ENCODE results near the gene RNF31. TPM values are rescaled to one million over a fixed set of nuclear protein-coding genes. Genes with fewer than 3 reads are reported as not detected.

Gene RNF31
- total and polyA plus RNA-seq, 2 of the 13 experiments (the other 11 are each of a cell fraction or from before 2014, with no cell fraction given) = 48.2 to 86.8 TPM

DNA sequence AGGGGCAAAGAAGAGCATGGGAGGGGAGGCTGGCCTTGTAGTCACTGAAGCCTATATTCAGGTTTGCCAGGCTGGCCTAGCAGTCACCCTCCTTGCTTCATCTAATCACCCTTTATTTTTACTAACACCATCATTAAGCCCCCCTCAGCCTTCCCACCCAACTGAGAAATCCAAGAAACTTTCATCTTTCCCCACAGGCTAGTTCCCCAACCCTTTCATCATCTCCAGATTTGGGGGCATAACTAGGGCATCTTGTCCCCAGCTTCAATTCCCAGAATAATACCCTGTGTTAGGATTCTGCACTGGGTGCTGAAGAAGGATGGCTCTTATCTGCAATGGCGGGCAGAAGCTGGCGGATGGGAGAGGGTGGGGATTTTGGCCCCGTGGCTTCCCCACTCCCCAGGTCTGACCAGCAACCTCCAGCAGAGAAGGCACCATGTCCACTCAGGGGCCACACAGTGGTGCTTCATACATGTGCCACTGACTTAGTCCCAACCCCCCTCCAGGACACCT lies 46.3 kb upstream of the RNF31 start (continued):
- TF ChIP-seq, protein P1, sequence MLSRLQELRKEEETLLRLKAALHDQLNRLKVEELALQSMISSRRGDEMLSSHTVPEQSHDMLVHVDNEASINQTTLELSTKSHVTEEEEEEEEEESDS (CRISPR knock-in tag; IDR thresholded peaks at IDR 0.05; ENCODE audit: borderline replicate concordance) = peak; percentile 8; the same call in 1 of the 2 replicates
- TF ChIP-seq ZNF546 (CRISPR knock-in tag; conservative IDR thresholded peaks at IDR 0.05) = no peak
- TF ChIP-seq ZNF781 (CRISPR knock-in tag; IDR thresholded peaks at IDR 0.05; ENCODE audit: borderline replicate concordance, not compliant biosample characterization) = peak; percentile 31
- TF ChIP-seq, protein P2, sequence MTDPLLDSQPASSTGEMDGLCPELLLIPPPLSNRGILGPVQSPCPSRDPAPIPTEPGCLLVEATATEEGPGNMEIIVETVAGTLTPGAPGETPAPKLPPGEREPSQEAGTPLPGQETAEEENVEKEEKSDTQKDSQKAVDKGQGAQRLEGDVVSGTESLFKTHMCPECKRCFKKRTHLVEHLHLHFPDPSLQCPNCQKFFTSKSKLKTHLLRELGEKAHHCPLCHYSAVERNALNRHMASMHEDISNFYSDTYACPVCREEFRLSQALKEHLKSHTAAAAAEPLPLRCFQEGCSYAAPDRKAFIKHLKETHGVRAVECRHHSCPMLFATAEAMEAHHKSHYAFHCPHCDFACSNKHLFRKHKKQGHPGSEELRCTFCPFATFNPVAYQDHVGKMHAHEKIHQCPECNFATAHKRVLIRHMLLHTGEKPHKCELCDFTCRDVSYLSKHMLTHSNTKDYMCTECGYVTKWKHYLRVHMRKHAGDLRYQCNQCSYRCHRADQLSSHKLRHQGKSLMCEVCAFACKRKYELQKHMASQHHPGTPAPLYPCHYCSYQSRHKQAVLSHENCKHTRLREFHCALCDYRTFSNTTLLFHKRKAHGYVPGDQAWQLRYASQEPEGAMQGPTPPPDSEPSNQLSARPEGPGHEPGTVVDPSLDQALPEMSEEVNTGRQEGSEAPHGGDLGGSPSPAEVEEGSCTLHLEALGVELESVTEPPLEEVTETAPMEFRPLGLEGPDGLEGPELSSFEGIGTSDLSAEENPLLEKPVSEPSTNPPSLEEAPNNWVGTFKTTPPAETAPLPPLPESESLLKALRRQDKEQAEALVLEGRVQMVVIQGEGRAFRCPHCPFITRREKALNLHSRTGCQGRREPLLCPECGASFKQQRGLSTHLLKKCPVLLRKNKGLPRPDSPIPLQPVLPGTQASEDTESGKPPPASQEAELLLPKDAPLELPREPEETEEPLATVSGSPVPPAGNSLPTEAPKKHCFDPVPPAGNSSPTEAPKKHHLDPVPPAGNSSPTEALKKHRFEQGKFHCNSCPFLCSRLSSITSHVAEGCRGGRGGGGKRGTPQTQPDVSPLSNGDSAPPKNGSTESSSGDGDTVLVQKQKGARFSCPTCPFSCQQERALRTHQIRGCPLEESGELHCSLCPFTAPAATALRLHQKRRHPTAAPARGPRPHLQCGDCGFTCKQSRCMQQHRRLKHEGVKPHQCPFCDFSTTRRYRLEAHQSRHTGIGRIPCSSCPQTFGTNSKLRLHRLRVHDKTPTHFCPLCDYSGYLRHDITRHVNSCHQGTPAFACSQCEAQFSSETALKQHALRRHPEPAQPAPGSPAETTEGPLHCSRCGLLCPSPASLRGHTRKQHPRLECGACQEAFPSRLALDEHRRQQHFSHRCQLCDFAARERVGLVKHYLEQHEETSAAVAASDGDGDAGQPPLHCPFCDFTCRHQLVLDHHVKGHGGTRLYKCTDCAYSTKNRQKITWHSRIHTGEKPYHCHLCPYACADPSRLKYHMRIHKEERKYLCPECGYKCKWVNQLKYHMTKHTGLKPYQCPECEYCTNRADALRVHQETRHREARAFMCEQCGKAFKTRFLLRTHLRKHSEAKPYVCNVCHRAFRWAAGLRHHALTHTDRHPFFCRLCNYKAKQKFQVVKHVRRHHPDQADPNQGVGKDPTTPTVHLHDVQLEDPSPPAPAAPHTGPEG (CRISPR knock-in tag; IDR thresholded peaks at IDR 0.05) = 0 out of 2 replicates have a peak, but pooled peaks have one; percentile 25
- no peak for TF ChIP-seq SNAI1 (CRISPR knock-in tag; IDR thresholded peaks at IDR 0.05; ENCODE audit: borderline replicate concordance)
- TF ChIP-seq CBX2 (IDR thresholded peaks at IDR 0.05; ENCODE audit: low read depth, low read length) = no peak
- TF ChIP-seq CBX2 (CRISPR knock-in tag; IDR thresholded peaks at IDR 0.05; ENCODE audit: low read depth) = no peak
- no peak for TF ChIP-seq MED1 (CRISPR knock-in tag; IDR thresholded peaks at IDR 0.05)
- TF ChIP-seq POLR2G (IDR thresholded peaks at IDR 0.05; ENCODE audit: low read depth, low read length) = 0 out of 2 replicates have a peak, but pooled peaks have one; percentile 12
- TF ChIP-seq, protein P3, sequence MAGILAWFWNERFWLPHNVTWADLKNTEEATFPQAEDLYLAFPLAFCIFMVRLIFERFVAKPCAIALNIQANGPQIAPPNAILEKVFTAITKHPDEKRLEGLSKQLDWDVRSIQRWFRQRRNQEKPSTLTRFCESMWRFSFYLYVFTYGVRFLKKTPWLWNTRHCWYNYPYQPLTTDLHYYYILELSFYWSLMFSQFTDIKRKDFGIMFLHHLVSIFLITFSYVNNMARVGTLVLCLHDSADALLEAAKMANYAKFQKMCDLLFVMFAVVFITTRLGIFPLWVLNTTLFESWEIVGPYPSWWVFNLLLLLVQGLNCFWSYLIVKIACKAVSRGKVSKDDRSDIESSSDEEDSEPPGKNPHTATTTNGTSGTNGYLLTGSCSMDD (CRISPR knock-in tag; IDR thresholded peaks at IDR 0.05) = no peak
- no peak for TF ChIP-seq RFXANK (CRISPR knock-in tag; IDR thresholded peaks at IDR 0.05)
- TF ChIP-seq ZSCAN29 (CRISPR knock-in tag; conservative IDR thresholded peaks at IDR 0.05) = 0 out of 2 replicates have a peak, but pooled peaks have one; percentile 9
- peak; percentile 29; the same call in 1 of the 2 replicates for TF ChIP-seq ZFX (CRISPR knock-in tag; IDR thresholded peaks at IDR 0.05; ENCODE audit: low read depth)
- TF ChIP-seq, protein P4, sequence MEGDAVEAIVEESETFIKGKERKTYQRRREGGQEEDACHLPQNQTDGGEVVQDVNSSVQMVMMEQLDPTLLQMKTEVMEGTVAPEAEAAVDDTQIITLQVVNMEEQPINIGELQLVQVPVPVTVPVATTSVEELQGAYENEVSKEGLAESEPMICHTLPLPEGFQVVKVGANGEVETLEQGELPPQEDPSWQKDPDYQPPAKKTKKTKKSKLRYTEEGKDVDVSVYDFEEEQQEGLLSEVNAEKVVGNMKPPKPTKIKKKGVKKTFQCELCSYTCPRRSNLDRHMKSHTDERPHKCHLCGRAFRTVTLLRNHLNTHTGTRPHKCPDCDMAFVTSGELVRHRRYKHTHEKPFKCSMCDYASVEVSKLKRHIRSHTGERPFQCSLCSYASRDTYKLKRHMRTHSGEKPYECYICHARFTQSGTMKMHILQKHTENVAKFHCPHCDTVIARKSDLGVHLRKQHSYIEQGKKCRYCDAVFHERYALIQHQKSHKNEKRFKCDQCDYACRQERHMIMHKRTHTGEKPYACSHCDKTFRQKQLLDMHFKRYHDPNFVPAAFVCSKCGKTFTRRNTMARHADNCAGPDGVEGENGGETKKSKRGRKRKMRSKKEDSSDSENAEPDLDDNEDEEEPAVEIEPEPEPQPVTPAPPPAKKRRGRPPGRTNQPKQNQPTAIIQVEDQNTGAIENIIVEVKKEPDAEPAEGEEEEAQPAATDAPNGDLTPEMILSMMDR (CRISPR knock-in tag; IDR thresholded peaks at IDR 0.05) = no peak
- no peak for TF ChIP-seq SNRNP70 (IDR thresholded peaks at IDR 0.05; ENCODE audit: low read depth, low read length)
- TF ChIP-seq ZSCAN12 (CRISPR knock-in tag; IDR thresholded peaks at IDR 0.05) = no peak
- TF ChIP-seq, protein P5, sequence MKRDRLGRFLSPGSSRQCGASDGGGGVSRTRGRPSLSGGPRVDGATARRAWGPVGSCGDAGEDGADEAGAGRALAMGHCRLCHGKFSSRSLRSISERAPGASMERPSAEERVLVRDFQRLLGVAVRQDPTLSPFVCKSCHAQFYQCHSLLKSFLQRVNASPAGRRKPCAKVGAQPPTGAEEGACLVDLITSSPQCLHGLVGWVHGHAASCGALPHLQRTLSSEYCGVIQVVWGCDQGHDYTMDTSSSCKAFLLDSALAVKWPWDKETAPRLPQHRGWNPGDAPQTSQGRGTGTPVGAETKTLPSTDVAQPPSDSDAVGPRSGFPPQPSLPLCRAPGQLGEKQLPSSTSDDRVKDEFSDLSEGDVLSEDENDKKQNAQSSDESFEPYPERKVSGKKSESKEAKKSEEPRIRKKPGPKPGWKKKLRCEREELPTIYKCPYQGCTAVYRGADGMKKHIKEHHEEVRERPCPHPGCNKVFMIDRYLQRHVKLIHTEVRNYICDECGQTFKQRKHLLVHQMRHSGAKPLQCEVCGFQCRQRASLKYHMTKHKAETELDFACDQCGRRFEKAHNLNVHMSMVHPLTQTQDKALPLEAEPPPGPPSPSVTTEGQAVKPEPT (CRISPR knock-in tag; IDR thresholded peaks at IDR 0.05; ENCODE audit: low read depth) = no peak
- TF ChIP-seq SP5 (CRISPR knock-in tag; IDR thresholded peaks at IDR 0.05; ENCODE audit: borderline replicate concordance, low read depth) = no peak
- TF ChIP-seq ZNF3 (CRISPR knock-in tag; IDR thresholded peaks at IDR 0.05) = no peak
- peak; percentile 24; the same call in 1 of the 2 replicates for TF ChIP-seq ZNF768 (CRISPR knock-in tag; IDR thresholded peaks at IDR 0.05)
- TF ChIP-seq ZNF776 (CRISPR knock-in tag; IDR thresholded peaks at IDR 0.05) = no peak

Data from HepG2 (cell line).